Activated CD4-positive, alpha-beta T cell treated with anti-CD3 and anti-CD28 coated beads, Interleukin-2, amount 10 ng/mL, durations not matched to agents 24 days and 14 days (primary cell): ENCODE data around the gene HDC. TPM values are rescaled to one million over a fixed set of nuclear protein-coding genes. Genes with fewer than 3 reads are reported as not detected.

Experiments used
- DNase-seq: peaks from one replicate; pipeline ENCODE4 v3.0.0; 2022
- H3K27ac Mint-ChIP-seq: one replicate; pipeline ENCODE4 v1.8.0; 2022; ENCODE audit warnings: mild to moderate bottlenecking, mixed read lengths
- H3K27me3 Mint-ChIP-seq: one replicate; pipeline ENCODE4 v1.8.0; 2022; ENCODE audit warnings: mixed read lengths
- H3K36me3 Mint-ChIP-seq: one replicate; pipeline ENCODE4 v1.8.0; 2022; ENCODE audit warnings: low read depth, mild to moderate bottlenecking, mixed read lengths
- H3K4me1 Mint-ChIP-seq: one replicate; pipeline ENCODE4 v1.8.0; 2021; ENCODE audit warnings: mixed read lengths
- H3K4me3 Mint-ChIP-seq: one replicate; pipeline ENCODE4 v1.8.0; 2022; ENCODE audit warnings: mild to moderate bottlenecking, moderate library complexity, mixed read lengths
- H3K9me3 Mint-ChIP-seq: one replicate; pipeline ENCODE4 v1.8.0; 2021; ENCODE audit warnings: mixed read lengths
- intact Hi-C: fragments of 100-400 bp; cut with micrococcal nuclease; formaldehyde crosslinking; loops from one replicate; pipeline ENCODE4 v1.15.1; 2023
- total RNA-seq: library from RNA; stranded (reverse); gene quantifications from 2 replicates; pipeline ENCODE4 v1.2.3, GENCODE V29; 2022

Gene HDC
- total RNA-seq, 1 donor from 2014 or later = 3.1 TPM

GRCh38 chr15:50192164-50192563, 73.4 kb downstream of the HDC start:
- peaks cover 42% of the 10 kb centered on the region for H3K4me1 Mint-ChIP-seq
- peaks cover 64% of the 10 kb centered on the region for H3K36me3 Mint-ChIP-seq
- intact Hi-C loops = no loop called here

More at GRCh38 chr15:50192164-50192563, 73.4 kb downstream of the HDC start:
- H3K4me3 Mint-ChIP-seq = no peak overlapping the region
- H3K27ac Mint-ChIP-seq = peak overlapping the region; percentile 4
- DNase-seq = no peak
- H3K27me3 Mint-ChIP-seq = no peaks in the 10 kb centered on the region
- peaks cover 6% of the 10 kb centered on the region for H3K9me3 Mint-ChIP-seq

Other genes starting within 250 kb of the HDC start
- gene ATP8B4, start 146.5 kb downstream of the HDC start, total RNA-seq = 29.9 and 38.5 TPM in 2 replicates
- gene SLC27A2, start 83.5 kb downstream of the HDC start, total RNA-seq = 75.4 and 76.0 TPM in 2 replicates
- 78.3 and 79.5 TPM in 2 replicates for gene GABPB1, start 89.5 kb upstream of the HDC start, total RNA-seq
- 56.9 and 60.9 TPM in 2 replicates for gene USP8, start 158.7 kb upstream of the HDC start, total RNA-seq